Measurements from ENCODE around the gene ADAM22.

ADAM22 gene

DNA sequence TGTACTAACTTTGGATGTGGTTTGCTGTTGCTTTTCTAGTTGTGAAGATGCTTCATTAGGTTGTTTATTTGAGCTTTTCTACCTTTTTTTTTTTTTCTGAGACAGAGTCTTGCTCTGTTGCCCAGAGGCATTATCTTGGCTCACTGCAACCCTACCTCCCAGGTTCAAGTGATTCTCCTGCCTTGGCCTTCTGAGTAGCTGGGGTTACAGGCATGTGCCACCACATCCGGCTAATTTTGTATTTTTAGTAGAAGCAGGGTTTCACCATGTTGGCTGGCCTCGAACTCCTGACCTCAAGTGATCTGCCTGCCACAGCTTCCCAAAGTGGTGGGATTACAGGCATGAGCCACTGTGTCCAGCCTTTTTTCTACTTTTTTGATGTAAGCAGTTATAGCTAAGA, 93.7 kb downstream of the ADAM22 start:
- H3K9me3 ChIP-seq (ENCODE audit: control insufficient read depth in 5 of 5, low read length in 5 of 5), result peaks cover 4 to 22% (median 6%) of the 10 kb centered on the region in 5 donors
- no peak overlapping the region for H3K9ac ChIP-seq (ENCODE audit: low read length in 5 of 5)
- H3K27me3 ChIP-seq (ENCODE audit: control insufficient read depth in 5 of 5, insufficient read depth in 4 of 5, low read length in 5 of 5), result no peaks in the 10 kb centered on the region
- no peaks in the 10 kb centered on the region for H3K4me1 ChIP-seq (ENCODE audit: control insufficient read depth in 5 of 5, insufficient read depth in 5 of 5, low read length in 5 of 5)
- H3K27ac ChIP-seq (ENCODE audit: low read depth, low read length), result no peak overlapping the region
- no peak overlapping the region for H3K4me3 ChIP-seq (ENCODE audit: low read depth in 1 of 5, low read length in 5 of 5)
- H3K36me3 ChIP-seq (ENCODE audit: control insufficient read depth in 5 of 5, insufficient read depth in 5 of 5, low read length in 5 of 5), result no peaks in the 10 kb centered on the region

DNA sequence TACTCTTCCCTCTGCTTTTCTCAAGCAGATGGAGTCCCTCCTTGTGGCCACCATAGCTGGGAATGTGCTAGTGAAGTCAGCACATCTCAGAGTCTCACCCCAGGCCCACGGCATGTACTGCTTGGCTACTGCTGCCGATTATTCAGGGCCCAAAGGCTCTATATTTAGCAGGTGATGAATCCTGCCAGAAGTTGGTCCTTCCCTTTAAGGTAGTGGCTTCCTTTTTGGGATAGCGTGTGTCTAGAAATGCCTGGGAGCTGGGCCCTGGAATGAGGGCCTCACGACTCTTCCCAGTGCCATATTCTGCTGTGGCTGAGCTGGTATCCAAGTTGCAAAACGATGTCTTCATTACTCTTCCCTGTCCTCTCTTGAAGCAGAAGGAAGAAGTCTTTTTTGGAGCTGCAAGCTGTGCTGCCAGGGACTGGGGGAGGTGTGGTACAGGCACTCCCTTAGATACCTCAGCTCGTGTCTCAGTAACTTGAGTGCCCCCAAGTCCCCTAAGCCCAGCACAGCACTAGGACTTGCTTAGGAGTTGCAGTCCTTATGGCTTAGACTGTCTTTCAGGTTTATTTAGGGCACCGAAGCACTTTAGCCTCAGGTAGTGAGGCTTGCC, 100.1 kb downstream of the ADAM22 start:
- no peaks in the 10 kb centered on the region for H3K4me1 ChIP-seq (ENCODE audit: control insufficient read depth in 5 of 5, insufficient read depth in 5 of 5, low read length in 5 of 5)
- H3K27me3 ChIP-seq (ENCODE audit: control insufficient read depth in 5 of 5, insufficient read depth in 4 of 5, low read length in 5 of 5), result no peaks in the 10 kb centered on the region
- H3K9me3 ChIP-seq (ENCODE audit: control insufficient read depth in 5 of 5, low read length in 5 of 5), result peaks cover 0 to 19% (median 5%) of the 10 kb centered on the region in 5 donors
- no peak overlapping the region for H3K9ac ChIP-seq (ENCODE audit: low read length in 5 of 5)
- no peak overlapping the region for H3K4me3 ChIP-seq (ENCODE audit: low read depth in 1 of 5, low read length in 5 of 5)
- H3K27ac ChIP-seq (ENCODE audit: low read depth, low read length), result no peak overlapping the region
- no peaks in the 10 kb centered on the region for H3K36me3 ChIP-seq (ENCODE audit: control insufficient read depth in 5 of 5, insufficient read depth in 5 of 5, low read length in 5 of 5)

DNA sequence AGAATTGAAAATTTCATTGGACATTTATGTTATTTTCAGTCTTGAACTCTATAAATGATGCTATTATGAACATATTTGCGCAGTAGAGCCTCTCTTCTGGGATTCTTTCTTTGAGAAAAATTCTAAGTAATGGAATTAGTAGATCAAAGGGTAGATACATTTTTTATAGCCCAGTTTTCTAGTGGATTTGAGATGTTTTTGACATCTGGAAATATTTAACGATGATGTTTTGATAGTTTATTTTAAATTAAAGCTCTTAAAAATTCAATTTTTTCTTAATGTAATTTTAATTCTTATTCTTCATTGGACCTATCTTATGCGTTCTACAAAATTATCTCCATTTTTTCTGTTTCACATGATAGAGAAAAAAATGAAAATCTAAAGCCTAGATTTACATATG, 103.0 kb downstream of the ADAM22 start:
- Histone ChIP-seq H3K27me3 (ENCODE audit: control insufficient read depth in 5 of 5, insufficient read depth in 4 of 5, low read length in 5 of 5) (no peaks in the 10 kb centered on the region), H3K9ac (ENCODE audit: low read length in 5 of 5) (no peak overlapping the region), H3K4me3 (ENCODE audit: low read depth in 1 of 5, low read length in 5 of 5) (no peak overlapping the region), H3K4me1 (ENCODE audit: control insufficient read depth in 5 of 5, insufficient read depth in 5 of 5, low read length in 5 of 5) (peaks cover 0 to 5% (median 0%) of the 10 kb centered on the region in 5 donors), H3K27ac (ENCODE audit: low read depth, low read length) (no peak overlapping the region), H3K36me3 (ENCODE audit: control insufficient read depth in 5 of 5, insufficient read depth in 5 of 5, low read length in 5 of 5) (no peaks in the 10 kb centered on the region), H3K9me3 (ENCODE audit: control insufficient read depth in 5 of 5, low read length in 5 of 5) (peaks cover 0 to 4% (median 0%) of the 10 kb centered on the region in 5 donors)

DNA sequence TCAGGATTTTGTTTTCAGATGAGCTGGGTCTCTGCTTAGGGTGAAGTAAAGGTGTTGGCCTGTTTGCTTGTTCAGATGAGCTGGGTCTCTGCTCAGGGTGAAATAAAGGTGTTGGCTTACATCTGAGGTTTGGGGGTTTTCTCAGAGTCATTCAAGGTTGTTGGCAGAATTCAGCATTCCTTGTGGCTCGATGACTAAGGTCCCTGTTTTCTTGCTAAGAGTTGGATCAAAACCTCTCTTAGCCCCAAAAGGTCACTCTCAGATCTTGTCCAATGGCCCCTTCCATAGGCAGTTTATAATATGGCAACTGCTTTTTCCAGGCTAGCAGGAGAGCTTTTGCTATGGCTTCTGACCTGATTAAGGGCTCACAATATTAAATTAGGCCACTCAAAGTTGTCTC, 106.6 kb downstream of the ADAM22 start:
- Histone ChIP-seq H3K9ac (ENCODE audit: low read length in 5 of 5) (no peak overlapping the region), H3K27me3 (ENCODE audit: control insufficient read depth in 5 of 5, insufficient read depth in 4 of 5, low read length in 5 of 5) (no peaks in the 10 kb centered on the region), H3K4me1 (ENCODE audit: control insufficient read depth in 5 of 5, insufficient read depth in 5 of 5, low read length in 5 of 5) (peaks cover 0 to 15% (median 5%) of the 10 kb centered on the region in 5 donors), H3K36me3 (ENCODE audit: control insufficient read depth in 5 of 5, insufficient read depth in 5 of 5, low read length in 5 of 5) (no peaks in the 10 kb centered on the region), H3K4me3 (ENCODE audit: low read depth in 1 of 5, low read length in 5 of 5) (no peak overlapping the region), H3K9me3 (ENCODE audit: control insufficient read depth in 5 of 5, low read length in 5 of 5) (no peaks in the 10 kb centered on the region), H3K27ac (ENCODE audit: low read depth, low read length) (no peak overlapping the region)

DNA sequence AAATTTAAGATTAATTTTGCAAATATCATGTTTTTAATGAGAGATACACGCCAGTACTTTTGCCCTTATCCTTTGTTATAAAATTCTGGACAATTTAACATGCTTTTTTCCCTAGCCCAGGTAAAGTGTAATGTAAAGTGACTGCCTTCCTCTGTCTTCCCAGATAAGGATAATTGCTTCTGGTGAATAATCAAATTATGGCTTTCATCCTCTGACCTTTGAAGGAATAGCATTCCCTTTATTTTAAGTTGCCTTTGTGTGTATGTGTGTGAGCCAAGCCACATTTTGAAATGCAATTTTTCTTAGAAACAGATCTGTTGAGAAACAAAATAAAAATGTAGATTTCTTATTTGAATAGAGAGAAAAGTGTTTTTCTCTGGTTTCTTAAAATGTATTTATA, 107.5 kb downstream of the ADAM22 start:
- no peak overlapping the region for H3K4me3 ChIP-seq (ENCODE audit: low read depth in 1 of 5, low read length in 5 of 5)
- H3K9me3 ChIP-seq (ENCODE audit: control insufficient read depth in 5 of 5, low read length in 5 of 5), result no peaks in the 10 kb centered on the region
- no peaks in the 10 kb centered on the region for H3K27me3 ChIP-seq (ENCODE audit: control insufficient read depth in 5 of 5, insufficient read depth in 4 of 5, low read length in 5 of 5)
- no peaks in the 10 kb centered on the region for H3K36me3 ChIP-seq (ENCODE audit: control insufficient read depth in 5 of 5, insufficient read depth in 5 of 5, low read length in 5 of 5)
- no peak overlapping the region for H3K27ac ChIP-seq (ENCODE audit: low read depth, low read length)
- peaks cover 0 to 21% (median 5%) of the 10 kb centered on the region in 5 donors for H3K4me1 ChIP-seq (ENCODE audit: control insufficient read depth in 5 of 5, insufficient read depth in 5 of 5, low read length in 5 of 5)
- H3K9ac ChIP-seq (ENCODE audit: low read length in 5 of 5), result no peak overlapping the region

DNA sequence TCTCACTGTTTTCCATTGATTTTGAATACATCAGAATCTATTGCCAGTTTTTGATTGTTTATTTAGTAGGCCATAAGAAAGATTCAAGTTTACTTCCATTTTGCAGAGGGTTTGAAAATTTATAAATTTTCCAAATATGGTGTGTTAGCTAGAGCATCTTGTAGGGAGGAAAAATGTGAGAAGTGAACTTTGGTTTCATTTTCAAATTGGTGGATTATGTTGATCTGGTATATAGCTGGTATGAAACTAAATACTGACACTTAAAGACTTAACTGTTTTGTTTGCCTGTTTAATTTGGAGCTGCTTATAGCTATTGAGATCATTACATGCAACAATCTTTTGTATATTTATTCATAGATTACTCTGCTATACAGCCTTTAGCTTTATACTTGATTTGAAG, 108.1 kb downstream of the ADAM22 start:
- Histone ChIP-seq H3K27ac (ENCODE audit: low read depth, low read length) (no peak overlapping the region), H3K27me3 (ENCODE audit: control insufficient read depth in 5 of 5, insufficient read depth in 4 of 5, low read length in 5 of 5) (no peaks in the 10 kb centered on the region), H3K9ac (ENCODE audit: low read length in 5 of 5) (no peak overlapping the region), H3K9me3 (ENCODE audit: control insufficient read depth in 5 of 5, low read length in 5 of 5) (no peaks in the 10 kb centered on the region), H3K4me3 (ENCODE audit: low read depth in 1 of 5, low read length in 5 of 5) (no peak overlapping the region), H3K36me3 (ENCODE audit: control insufficient read depth in 5 of 5, insufficient read depth in 5 of 5, low read length in 5 of 5) (no peaks in the 10 kb centered on the region), H3K4me1 (ENCODE audit: control insufficient read depth in 5 of 5, insufficient read depth in 5 of 5, low read length in 5 of 5) (peaks cover 0 to 21% (median 5%) of the 10 kb centered on the region in 5 donors)

DNA sequence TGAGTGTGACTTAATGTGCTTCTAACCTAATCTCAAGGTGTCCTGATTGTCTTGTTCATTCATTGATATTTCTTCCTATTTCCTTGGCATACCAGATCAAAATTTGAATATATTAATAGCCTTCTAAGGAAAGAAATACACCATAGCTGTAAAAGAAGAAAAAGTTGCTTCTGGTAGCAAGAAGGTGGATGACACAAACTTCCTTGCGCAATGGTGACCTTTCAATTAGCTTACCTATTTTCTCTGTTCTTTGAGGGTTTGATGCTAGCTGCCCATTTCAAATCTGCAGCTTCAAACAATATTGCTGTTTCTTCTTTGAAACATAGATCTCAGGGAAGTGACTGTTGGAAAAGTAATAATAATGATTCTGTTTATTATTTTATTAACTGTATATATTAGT, 108.8 kb downstream of the ADAM22 start:
- H3K4me1 ChIP-seq (ENCODE audit: control insufficient read depth in 5 of 5, insufficient read depth in 5 of 5, low read length in 5 of 5), result peaks cover 0 to 21% (median 5%) of the 10 kb centered on the region in 5 donors
- no peaks in the 10 kb centered on the region for H3K36me3 ChIP-seq (ENCODE audit: control insufficient read depth in 5 of 5, insufficient read depth in 5 of 5, low read length in 5 of 5)
- no peak overlapping the region for H3K27ac ChIP-seq (ENCODE audit: low read depth, low read length)
- no peak overlapping the region for H3K4me3 ChIP-seq (ENCODE audit: low read depth in 1 of 5, low read length in 5 of 5)
- no peaks in the 10 kb centered on the region for H3K9me3 ChIP-seq (ENCODE audit: control insufficient read depth in 5 of 5, low read length in 5 of 5)
- no peaks in the 10 kb centered on the region for H3K27me3 ChIP-seq (ENCODE audit: control insufficient read depth in 5 of 5, insufficient read depth in 4 of 5, low read length in 5 of 5)
- H3K9ac ChIP-seq (ENCODE audit: low read length in 5 of 5), result no peak overlapping the region

DNA sequence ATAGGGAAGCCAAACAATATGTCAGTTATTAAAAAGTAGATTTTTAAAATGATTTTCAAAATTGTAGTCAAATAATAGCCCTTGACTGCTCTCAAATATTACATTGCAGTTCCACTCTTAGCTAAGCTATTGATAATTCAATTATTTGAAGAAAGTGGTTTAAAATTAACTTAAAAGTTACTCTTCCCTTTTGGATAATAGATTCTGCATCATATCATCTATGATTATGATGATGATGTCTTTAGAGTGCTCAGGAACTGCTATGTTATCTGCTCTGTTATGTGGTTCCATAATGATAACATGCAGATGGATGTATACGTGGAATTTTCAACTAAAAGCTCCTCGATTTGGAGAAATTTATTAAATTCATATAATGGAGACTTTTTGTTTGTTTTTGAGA, 110.0 kb downstream of the ADAM22 start:
- Histone ChIP-seq H3K4me1 (ENCODE audit: control insufficient read depth in 5 of 5, insufficient read depth in 5 of 5, low read length in 5 of 5) (peaks cover 0 to 21% (median 5%) of the 10 kb centered on the region in 5 donors), H3K9me3 (ENCODE audit: control insufficient read depth in 5 of 5, low read length in 5 of 5) (no peaks in the 10 kb centered on the region), H3K36me3 (ENCODE audit: control insufficient read depth in 5 of 5, insufficient read depth in 5 of 5, low read length in 5 of 5) (no peaks in the 10 kb centered on the region), H3K27me3 (ENCODE audit: control insufficient read depth in 5 of 5, insufficient read depth in 4 of 5, low read length in 5 of 5) (no peaks in the 10 kb centered on the region), H3K27ac (ENCODE audit: low read depth, low read length) (no peak overlapping the region), H3K4me3 (ENCODE audit: low read depth in 1 of 5, low read length in 5 of 5) (no peak overlapping the region), H3K9ac (ENCODE audit: low read length in 5 of 5) (no peak overlapping the region)

DNA sequence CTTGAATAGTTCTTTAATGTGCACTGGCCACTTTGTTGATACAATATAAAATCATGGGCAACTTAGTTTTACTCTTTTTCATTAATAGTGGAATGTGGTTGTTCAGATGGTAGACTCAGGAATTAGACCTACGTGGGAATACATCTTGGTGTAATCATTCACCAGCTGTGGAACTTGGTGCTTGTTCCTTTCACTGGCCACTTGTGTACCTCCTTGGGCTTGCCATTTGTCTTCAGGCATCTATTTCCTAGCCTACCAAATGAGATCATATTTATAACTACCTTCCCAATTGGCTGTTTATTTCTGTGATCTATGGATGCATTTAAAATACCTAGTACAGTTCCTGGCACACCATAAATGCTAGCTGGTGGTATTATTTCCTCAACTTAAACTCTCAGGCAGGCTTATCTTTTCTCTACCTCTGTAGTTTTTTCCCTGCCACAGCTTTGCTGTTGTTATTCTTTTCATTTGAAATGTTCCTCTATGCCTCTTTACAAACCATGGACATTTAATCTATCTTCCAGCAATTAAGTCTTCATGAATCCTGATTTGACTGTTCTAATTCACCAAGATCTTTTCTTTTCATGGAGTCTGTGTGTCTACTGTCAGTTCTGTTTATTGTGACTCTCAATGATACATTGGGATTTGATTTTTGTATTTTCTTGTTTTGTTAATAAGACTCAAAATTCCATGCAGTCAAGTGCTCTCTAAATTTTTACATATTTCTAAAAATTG, 113.0 kb downstream of the ADAM22 start:
- no peak overlapping the region for H3K4me3 ChIP-seq (ENCODE audit: low read depth in 1 of 5, low read length in 5 of 5)
- no peak overlapping the region for H3K27ac ChIP-seq (ENCODE audit: low read depth, low read length)
- no peaks in the 10 kb centered on the region for H3K36me3 ChIP-seq (ENCODE audit: control insufficient read depth in 5 of 5, insufficient read depth in 5 of 5, low read length in 5 of 5)
- no peaks in the 10 kb centered on the region for H3K9me3 ChIP-seq (ENCODE audit: control insufficient read depth in 5 of 5, low read length in 5 of 5)
- H3K27me3 ChIP-seq (ENCODE audit: control insufficient read depth in 5 of 5, insufficient read depth in 4 of 5, low read length in 5 of 5), result no peaks in the 10 kb centered on the region
- H3K4me1 ChIP-seq (ENCODE audit: control insufficient read depth in 5 of 5, insufficient read depth in 5 of 5, low read length in 5 of 5), result peaks cover 0 to 16% (median 5%) of the 10 kb centered on the region in 5 donors
- no peak overlapping the region for H3K9ac ChIP-seq (ENCODE audit: low read length in 5 of 5)

DNA sequence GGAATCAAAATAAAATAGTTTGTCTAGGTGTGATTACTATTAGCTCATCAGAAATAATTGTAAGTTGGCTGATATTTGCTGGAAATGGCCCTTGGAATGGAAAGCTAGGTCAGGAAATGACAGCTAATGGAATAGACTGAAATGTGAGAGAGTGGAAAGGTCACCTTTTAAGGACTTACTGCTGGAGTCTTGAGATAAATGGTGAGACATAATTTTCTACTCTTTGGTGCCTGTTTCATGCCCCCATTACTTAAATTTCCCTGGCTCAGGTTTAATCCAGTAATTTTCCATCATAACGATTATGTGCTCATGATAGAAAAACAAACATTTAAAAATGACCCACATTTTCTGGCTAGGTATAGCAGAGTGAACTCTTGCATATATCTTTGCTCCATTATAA, 123.6 kb downstream of the ADAM22 start:
- no peaks in the 10 kb centered on the region for H3K27me3 ChIP-seq (ENCODE audit: control insufficient read depth in 5 of 5, insufficient read depth in 4 of 5, low read length in 5 of 5)
- no peak overlapping the region for H3K27ac ChIP-seq (ENCODE audit: low read depth, low read length)
- H3K36me3 ChIP-seq (ENCODE audit: control insufficient read depth in 5 of 5, insufficient read depth in 5 of 5, low read length in 5 of 5), result no peaks in the 10 kb centered on the region
- no peaks in the 10 kb centered on the region for H3K9me3 ChIP-seq (ENCODE audit: control insufficient read depth in 5 of 5, low read length in 5 of 5)
- no peak overlapping the region for H3K4me3 ChIP-seq (ENCODE audit: low read depth in 1 of 5, low read length in 5 of 5)
- H3K4me1 ChIP-seq (ENCODE audit: control insufficient read depth in 5 of 5, insufficient read depth in 5 of 5, low read length in 5 of 5), result no peaks in the 10 kb centered on the region
- no peak overlapping the region for H3K9ac ChIP-seq (ENCODE audit: low read length in 5 of 5)
